ENCODE results near the gene ATXN1. TPM values are rescaled to one million over a fixed set of nuclear protein-coding genes. Genes with fewer than 3 reads are reported as not detected.

ATXN1 gene
- polyA plus RNA-seq, 3 donors from 2014 or later = 6.9 to 14.7 (median 8.0) TPM

DNA sequence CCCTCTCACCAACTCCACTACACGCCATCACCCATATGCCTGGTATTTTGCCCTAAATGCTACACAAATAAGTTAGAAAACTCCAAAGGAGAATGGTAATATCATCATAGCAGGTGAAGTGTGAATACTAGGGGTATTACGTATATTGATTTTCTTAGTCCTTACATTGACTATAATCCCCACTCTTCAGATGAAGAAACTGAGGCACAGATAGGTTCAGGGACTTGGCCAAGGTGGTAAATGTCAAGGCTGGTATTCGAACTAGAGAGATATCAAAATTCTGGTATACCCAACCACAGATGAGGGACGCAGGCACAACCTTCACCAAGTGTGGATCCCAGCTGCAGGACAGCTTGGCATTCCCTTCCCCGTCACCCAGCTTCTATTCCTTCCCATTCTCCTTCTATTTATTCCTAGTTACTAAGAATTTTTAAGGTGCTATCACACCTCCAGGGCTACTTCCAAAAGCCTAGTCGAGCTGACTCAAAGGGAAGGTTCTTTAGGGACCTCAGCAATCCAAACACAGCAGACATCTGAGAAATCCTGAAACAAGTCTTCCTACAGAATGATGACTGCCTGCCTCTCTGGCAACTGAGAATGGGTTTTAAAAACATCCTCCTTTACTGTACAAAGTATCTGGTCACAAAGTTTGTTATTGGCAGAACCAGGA is 32.6 kb downstream of the ATXN1 start:
- Mint-ChIP-seq H3K27ac (peak overlapping the region in 3 of 6 donors; percentile 62 to 86 (median 68)), H3K27me3 (ENCODE audit: low read depth in 3 of 3) (peaks cover 5 to 10% (median 8%) of the 10 kb centered on the region in 3 donors), H3K9me3 (no peaks in the 10 kb centered on the region), H3K4me3 (peak overlapping the region in 1 of 5 donors; percentile 12), H3K36me3 (no peaks in the 10 kb centered on the region), H3K4me1 (peaks cover 30 to 44% of the 10 kb centered on the region in 2 donors)
- no peak for DNase-seq

DNA sequence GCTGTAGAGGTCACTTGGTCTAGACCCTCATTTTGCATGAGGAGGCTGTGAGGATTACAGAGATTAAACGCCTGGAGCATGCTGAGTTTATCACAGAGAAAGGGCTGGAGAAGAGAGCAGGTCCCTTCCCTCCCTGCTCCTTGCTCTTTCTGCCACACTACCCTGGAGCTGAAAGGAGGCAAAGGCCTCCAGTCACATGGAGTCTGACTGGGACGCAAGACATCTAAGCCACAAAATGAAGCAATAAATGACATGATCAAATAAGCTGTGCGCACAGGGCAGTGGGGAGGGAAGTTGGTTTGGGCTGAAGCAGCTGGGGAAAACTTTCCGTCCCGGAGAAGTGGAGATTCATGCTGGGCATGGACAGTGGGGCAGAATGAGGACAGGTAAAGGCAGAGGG is 33.3 kb downstream of the ATXN1 start:
- Mint-ChIP-seq H3K9me3 (no peaks in the 10 kb centered on the region), H3K4me1 (peaks cover 26 to 42% of the 10 kb centered on the region in 2 donors), H3K4me3 (peak overlapping the region in 1 of 5 donors; percentile 19), H3K27ac (peak overlapping the region in 2 of 6 donors; percentile 65 to 71), H3K27me3 (ENCODE audit: low read depth in 3 of 3) (peaks cover 5 to 10% (median 8%) of the 10 kb centered on the region in 3 donors), H3K36me3 (no peaks in the 10 kb centered on the region)
- no peak for DNase-seq

DNA sequence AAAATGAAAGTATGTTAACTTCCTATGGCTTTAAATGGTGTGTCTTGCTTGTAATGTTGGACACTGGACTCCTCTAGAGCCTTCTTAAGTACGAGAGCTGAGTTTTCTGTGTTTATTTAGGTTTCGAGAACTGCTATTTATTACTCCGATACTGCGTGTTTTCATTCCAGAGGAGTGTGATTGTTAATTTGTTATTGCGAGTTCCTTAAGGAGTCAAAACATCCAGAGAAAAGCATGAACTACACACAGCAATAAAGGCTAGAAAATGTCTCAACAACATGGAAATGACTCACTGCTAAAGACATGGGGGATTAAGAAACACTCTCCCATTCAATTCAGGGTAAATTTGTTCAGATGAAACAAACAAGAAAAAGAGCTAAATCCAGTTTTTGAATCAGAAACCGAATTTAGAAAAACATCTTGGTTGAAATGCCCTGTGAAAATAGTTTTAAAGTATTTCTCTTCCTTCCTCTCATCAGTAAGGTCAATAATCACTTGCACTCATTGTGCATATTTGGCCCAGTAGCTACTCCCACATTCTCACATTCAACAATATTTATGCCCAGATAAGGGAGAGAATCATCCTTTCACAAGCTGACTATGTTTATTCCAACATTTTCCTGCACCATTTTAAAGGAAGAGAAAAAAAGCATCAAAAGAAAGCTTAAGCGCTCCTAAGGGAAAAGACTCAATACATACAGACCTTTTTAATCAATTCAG is 36.0 kb downstream of the ATXN1 start:
- peaks cover 2 to 16% of the 10 kb centered on the region in 2 donors for H3K4me1 Mint-ChIP-seq
- DNase-seq = no peak
- peaks cover 0 to 2% (median 2%) of the 10 kb centered on the region in 3 donors for H3K27me3 Mint-ChIP-seq (ENCODE audit: low read depth in 3 of 3)
- peak overlapping the region in 1 of 6 donors; percentile 8 for H3K27ac Mint-ChIP-seq
- no peaks in the 10 kb centered on the region for H3K9me3 Mint-ChIP-seq
- no peak overlapping the region for H3K4me3 Mint-ChIP-seq
- no peaks in the 10 kb centered on the region for H3K36me3 Mint-ChIP-seq

DNA sequence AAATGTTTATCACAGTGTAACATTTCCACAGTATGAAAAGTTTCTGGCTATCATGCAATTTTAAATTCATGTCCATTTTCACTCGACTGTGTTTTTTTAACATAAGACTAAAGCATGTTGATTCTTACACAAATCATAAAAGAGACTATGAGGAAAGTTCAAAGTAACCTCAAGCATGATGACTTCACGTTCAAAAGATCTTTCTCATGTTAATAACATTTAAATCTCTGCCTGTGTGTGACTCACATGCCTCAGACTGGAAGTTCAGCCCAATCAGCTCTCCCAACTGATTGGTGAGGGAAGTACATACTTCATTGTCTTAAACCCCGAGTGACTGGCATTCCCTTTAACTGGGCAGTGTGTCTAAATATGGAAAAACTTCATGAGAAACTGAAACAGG is 37.4 kb downstream of the ATXN1 start:
- Mint-ChIP-seq H3K4me1 (peaks cover 3 to 14% of the 10 kb centered on the region in 2 donors), H3K9me3 (no peaks in the 10 kb centered on the region), H3K27me3 (ENCODE audit: low read depth in 3 of 3) (peaks cover 0 to 2% (median 1%) of the 10 kb centered on the region in 3 donors), H3K4me3 (no peak overlapping the region), H3K36me3 (no peaks in the 10 kb centered on the region), H3K27ac (peak overlapping the region in 1 of 6 donors; percentile 21)
- no peak for DNase-seq

DNA sequence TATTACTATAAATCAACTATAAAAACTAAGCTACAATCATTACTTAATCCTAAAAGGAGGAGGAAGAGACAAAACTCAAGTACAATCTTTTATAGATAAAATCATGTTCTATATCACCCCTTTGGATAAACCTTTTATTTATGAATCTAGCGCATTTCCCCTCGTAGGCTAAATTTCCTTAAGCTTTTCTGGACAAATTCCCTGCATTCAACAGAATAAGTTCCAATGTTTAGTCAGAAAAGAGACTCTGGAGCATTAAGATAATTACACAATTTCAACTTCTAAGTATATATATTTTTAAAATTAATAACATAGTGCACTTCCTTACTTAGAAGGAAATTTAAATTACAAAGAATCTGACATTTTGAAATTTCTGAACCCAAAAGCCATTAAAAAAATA is 37.9 kb downstream of the ATXN1 start:
- H3K4me3 Mint-ChIP-seq = no peak overlapping the region
- H3K27ac Mint-ChIP-seq = no peak overlapping the region
- peaks cover 4 to 15% of the 10 kb centered on the region in 2 donors for H3K4me1 Mint-ChIP-seq
- no peak for DNase-seq
- peaks cover 0 to 2% (median 0%) of the 10 kb centered on the region in 3 donors for H3K27me3 Mint-ChIP-seq (ENCODE audit: low read depth in 3 of 3)
- no peaks in the 10 kb centered on the region for H3K9me3 Mint-ChIP-seq
- no peaks in the 10 kb centered on the region for H3K36me3 Mint-ChIP-seq

DNA sequence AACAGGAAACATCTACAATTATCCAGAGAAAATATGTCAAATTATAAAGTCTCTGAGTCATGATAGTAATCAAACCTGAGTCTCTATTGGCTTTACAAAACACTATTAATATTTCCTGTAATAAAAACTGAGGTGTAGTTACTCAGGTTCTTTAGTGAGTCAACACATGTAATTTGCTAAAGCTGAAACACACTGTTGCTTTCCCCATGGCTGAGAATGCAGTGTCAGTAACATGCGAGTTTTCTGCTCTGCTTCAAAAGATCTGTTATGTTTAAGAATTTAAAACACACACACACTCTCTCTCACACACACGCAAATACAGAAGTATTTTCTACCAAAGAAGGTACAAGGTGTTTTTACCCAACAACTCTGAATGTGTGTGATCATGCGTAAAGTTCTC is 38.6 kb downstream of the ATXN1 start:
- Mint-ChIP-seq H3K4me1 (peaks cover 4 to 22% of the 10 kb centered on the region in 2 donors), H3K27me3 (ENCODE audit: low read depth in 3 of 3) (peaks cover 0 to 2% (median 0%) of the 10 kb centered on the region in 3 donors), H3K27ac (no peak overlapping the region), H3K36me3 (peaks cover 0 to under 1% (median 0%) of the 10 kb centered on the region in 3 donors), H3K4me3 (no peak overlapping the region), H3K9me3 (no peaks in the 10 kb centered on the region)
- no peak for DNase-seq

DNA sequence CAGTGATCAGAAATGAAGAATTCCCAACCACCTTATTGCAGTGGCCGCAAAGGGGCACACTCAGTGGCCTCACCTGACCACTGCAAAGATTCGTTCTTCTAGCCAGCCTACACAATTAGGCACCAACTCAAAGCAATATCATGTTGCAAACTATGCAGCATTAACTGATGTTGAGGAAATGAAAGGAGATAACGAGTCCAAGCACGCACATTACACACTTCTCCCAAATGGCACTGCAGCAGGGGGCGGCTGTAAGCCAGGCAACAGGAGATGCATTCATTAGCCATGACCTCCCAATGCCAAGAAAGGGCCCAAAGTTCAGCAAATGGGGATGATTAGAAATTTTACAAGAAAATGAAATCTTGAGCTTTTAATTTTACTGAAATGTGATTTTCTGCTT is 39.3 kb downstream of the ATXN1 start:
- Mint-ChIP-seq H3K4me3 (no peak overlapping the region), H3K27ac (no peak overlapping the region), H3K4me1 (peaks cover 4 to 26% of the 10 kb centered on the region in 2 donors), H3K36me3 (peaks cover 0 to 5% (median 0%) of the 10 kb centered on the region in 3 donors), H3K9me3 (no peaks in the 10 kb centered on the region), H3K27me3 (ENCODE audit: low read depth in 3 of 3) (peaks cover 0 to 5% (median 0%) of the 10 kb centered on the region in 3 donors)
- no peak for DNase-seq

DNA sequence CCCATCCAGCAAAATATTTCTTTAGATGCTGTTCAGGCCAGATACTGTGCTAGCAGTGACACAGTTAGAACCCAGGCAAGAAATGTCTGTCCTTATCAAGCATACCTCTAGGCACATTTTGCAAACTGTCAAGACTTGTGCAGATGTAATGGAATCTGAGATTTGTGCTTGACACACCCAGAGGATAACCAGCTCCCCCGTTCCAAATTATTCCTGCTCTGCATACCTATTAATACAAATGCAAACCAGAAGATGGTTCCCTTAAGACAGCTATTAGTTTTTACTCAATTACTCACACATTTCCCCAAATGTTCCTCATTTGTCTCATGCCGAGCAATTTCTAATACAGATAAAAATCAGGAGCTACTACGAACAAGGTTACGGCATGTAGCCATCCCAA is 40.4 kb downstream of the ATXN1 start:
- Mint-ChIP-seq H3K27ac (no peak overlapping the region), H3K9me3 (no peaks in the 10 kb centered on the region), H3K4me3 (no peak overlapping the region), H3K4me1 (peaks cover 4 to 26% of the 10 kb centered on the region in 2 donors), H3K27me3 (ENCODE audit: low read depth in 3 of 3) (peaks cover 0 to 5% (median 0%) of the 10 kb centered on the region in 3 donors), H3K36me3 (peaks cover 0 to 5% (median 0%) of the 10 kb centered on the region in 3 donors)
- no peak for DNase-seq

DNA sequence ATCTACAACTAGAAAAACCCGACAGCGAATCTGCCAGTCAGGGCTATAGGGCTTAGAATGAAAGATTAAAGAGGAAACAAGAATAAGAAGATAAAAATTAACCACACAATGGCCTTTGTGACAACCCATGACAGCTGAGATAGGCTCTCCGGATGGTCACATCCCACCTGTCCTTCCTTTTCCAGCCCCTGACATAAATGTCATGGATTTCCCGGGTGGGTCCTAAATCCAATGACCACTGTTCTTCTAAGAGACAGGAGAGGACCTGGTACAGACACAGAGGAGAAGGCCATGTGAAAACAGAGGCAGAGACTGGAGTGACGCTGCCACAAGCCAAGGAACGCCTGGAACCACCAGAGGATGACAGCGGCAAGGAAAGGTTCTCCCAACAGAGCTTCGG is 41.8 kb downstream of the ATXN1 start:
- peaks cover 0 to 3% (median 0%) of the 10 kb centered on the region in 3 donors for H3K27me3 Mint-ChIP-seq (ENCODE audit: low read depth in 3 of 3)
- peaks cover 4 to 19% of the 10 kb centered on the region in 2 donors for H3K4me1 Mint-ChIP-seq
- peak overlapping the region in 2 of 6 donors; percentile 15 to 19 for H3K27ac Mint-ChIP-seq
- DNase-seq = no peak
- peaks cover 0 to 5% (median 0%) of the 10 kb centered on the region in 3 donors for H3K36me3 Mint-ChIP-seq
- no peak overlapping the region for H3K4me3 Mint-ChIP-seq
- H3K9me3 Mint-ChIP-seq = no peaks in the 10 kb centered on the region

DNA sequence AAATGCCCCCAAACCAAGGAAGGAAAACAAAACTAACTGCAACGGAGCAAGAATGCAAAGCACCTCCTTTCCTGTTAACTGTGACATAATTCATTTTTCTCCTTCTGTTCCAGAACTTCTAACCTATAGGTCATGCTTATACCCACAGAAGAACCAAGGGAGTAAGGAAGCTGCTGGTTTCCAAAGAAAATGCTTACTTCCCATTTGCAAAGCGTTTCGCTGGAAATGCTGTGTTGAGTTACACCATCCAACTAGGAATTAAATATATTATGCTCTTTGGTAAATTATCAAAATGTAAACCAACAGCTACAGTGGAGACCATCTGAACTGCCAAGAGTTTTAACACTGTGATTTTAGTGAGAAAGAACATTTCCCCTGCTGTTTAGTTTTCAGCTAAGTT is 42.9 kb downstream of the ATXN1 start:
- Mint-ChIP-seq H3K9me3 (no peaks in the 10 kb centered on the region), H3K4me1 (peaks cover 4 to 21% of the 10 kb centered on the region in 2 donors), H3K36me3 (peaks cover 0 to 5% (median 0%) of the 10 kb centered on the region in 3 donors), H3K27ac (peak overlapping the region in 1 of 6 donors; percentile 15), H3K4me3 (no peak overlapping the region), H3K27me3 (ENCODE audit: low read depth in 3 of 3) (peaks cover 0 to 3% (median 0%) of the 10 kb centered on the region in 3 donors)
- DNase-seq = no peak

DNA sequence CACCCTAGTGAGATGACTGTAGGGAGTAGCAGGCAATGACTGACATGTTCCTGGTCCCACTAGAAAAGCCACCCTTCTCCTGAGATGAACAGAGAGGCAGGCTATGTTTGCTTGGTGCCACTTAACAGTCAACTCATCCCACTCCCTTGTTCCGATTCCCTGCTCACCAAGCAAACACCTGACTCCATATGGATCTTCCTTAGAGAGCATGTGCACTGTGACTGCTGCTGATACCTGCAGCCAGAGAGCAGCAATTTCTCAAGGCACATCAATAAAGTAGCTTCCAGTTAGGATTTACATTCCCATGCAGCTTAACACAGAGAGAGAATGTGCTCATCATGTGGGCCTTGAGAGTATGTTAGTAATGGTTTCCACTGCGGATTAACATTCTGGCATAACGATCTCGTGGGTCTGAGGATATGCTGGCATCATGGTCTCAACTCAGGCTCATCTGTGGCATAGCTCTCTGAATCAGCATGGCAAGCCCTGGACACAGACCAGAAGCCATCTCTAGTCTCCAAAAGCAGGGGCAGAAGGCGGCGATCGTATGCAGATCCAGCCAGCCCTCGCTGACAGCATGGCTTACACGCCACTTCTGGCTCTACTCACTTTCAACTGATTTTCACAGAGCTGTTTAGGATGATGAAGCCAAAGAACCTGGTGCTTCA is 43.9 kb downstream of the ATXN1 start:
- no peak for DNase-seq
- peaks cover 0 to 3% (median 0%) of the 10 kb centered on the region in 3 donors for H3K27me3 Mint-ChIP-seq (ENCODE audit: low read depth in 3 of 3)
- peak overlapping the region in 1 of 6 donors; percentile 80 for H3K27ac Mint-ChIP-seq
- H3K36me3 Mint-ChIP-seq = peaks cover 0 to 5% (median 0%) of the 10 kb centered on the region in 3 donors
- H3K4me1 Mint-ChIP-seq = peaks cover 13 to 31% of the 10 kb centered on the region in 2 donors
- no peaks in the 10 kb centered on the region for H3K9me3 Mint-ChIP-seq
- H3K4me3 Mint-ChIP-seq = no peak overlapping the region

DNA sequence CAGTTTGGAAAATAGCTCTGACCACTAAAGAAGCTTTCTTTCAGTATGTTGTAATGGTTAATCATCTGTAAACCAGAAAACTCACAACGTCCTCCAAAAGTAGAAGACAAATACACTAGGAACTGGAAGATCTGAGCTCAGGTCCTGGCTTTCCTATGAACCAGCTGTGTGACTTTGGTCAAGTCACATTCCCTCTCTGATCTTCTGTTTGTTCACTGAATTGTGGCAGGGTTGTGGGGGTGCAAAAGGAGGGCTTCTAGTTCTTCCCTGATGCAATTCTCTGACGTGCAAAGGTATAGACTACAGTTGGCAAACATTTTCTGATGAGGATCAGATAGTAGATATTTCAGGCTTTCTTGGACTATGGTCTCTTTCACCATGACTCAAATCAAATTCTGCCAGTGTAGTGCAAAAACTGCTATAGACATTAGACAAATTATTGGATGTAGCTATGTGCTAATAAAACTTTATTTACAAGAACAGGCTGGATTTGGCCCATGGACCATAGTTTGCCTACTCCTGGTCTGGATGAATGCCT is 44.9 kb downstream of the ATXN1 start:
- peaks cover 22 to 41% of the 10 kb centered on the region in 2 donors for H3K4me1 Mint-ChIP-seq
- no peaks in the 10 kb centered on the region for H3K9me3 Mint-ChIP-seq
- no peak for DNase-seq
- peak overlapping the region in 1 of 6 donors; percentile 68 for H3K27ac Mint-ChIP-seq
- peaks cover 0 to 5% (median 0%) of the 10 kb centered on the region in 3 donors for H3K36me3 Mint-ChIP-seq
- H3K4me3 Mint-ChIP-seq = no peak overlapping the region
- H3K27me3 Mint-ChIP-seq (ENCODE audit: low read depth in 3 of 3) = peaks cover 0 to 3% (median 0%) of the 10 kb centered on the region in 3 donors

DNA sequence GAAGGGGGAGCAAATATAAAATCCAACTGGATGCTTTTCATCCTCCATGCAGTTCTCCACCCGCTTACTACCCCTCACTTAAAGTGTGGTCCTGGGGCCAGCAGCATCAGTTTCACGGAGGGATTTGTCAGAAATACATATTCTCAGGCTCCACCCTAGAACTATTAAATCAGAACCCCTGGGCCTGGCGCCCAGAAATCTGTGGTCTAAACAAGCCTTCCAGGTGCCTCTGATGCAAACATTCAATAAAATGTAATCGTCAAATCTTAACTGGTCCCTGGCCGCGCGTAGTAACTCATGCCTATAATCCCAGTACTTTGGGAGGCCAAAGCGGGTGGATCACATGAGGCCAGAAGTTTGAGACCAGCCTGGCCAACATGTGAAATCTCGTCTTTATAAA is 47.7 kb downstream of the ATXN1 start:
- H3K4me1 Mint-ChIP-seq = peaks cover 19 to 37% of the 10 kb centered on the region in 2 donors
- peaks cover 0 to 5% (median 0%) of the 10 kb centered on the region in 3 donors for H3K36me3 Mint-ChIP-seq
- peaks cover 0 to 3% (median 0%) of the 10 kb centered on the region in 3 donors for H3K27me3 Mint-ChIP-seq (ENCODE audit: low read depth in 3 of 3)
- no peak for DNase-seq
- H3K9me3 Mint-ChIP-seq = no peaks in the 10 kb centered on the region
- peak overlapping the region in 3 of 6 donors; percentile 28 to 92 (median 45) for H3K27ac Mint-ChIP-seq
- H3K4me3 Mint-ChIP-seq = no peak overlapping the region
